GM13976 (cell line): ENCODE measurements around the gene CYP2D6.
"Not testable (repeated sequence)": the region's sequence is repeated elsewhere in the genome, so short reads cannot be mapped to it uniquely, and the experiment has no call there.

ENCODE experiments used
- DNase-seq: peaks from one replicate; pipeline ENCODE4 v3.0.0; 2012; ENCODE audit warnings: low spot score
- CTCF ChIP-seq: IDR thresholded peaks from 2 replicates; pipeline ENCODE4 v1.5.1; 2012; ENCODE audit warnings: borderline replicate concordance, mild to moderate bottlenecking; ENCODE audit not compliant: insufficient read depth; ENCODE audit errors: extremely low read depth, missing control alignments, control extremely low read depth
- in situ Hi-C: fragments of 300-500 bp; cut with MboI; formaldehyde crosslinking; loops from one replicate; pipeline ENCODE4 v1.12.0; 2022; ENCODE audit warnings: low sequenced_read_pairs, mixed read lengths, inconsistent platforms; ENCODE audit not compliant: unreplicated experiment

Gene CYP2D6

GRCh38 chr22:42142771-42143461, 12.3 kb upstream of the CYP2D6 start:
- DNase-seq, result no peak
- in situ Hi-C loops, result no loop called here
- no peak for TF ChIP-seq CTCF

DNA sequence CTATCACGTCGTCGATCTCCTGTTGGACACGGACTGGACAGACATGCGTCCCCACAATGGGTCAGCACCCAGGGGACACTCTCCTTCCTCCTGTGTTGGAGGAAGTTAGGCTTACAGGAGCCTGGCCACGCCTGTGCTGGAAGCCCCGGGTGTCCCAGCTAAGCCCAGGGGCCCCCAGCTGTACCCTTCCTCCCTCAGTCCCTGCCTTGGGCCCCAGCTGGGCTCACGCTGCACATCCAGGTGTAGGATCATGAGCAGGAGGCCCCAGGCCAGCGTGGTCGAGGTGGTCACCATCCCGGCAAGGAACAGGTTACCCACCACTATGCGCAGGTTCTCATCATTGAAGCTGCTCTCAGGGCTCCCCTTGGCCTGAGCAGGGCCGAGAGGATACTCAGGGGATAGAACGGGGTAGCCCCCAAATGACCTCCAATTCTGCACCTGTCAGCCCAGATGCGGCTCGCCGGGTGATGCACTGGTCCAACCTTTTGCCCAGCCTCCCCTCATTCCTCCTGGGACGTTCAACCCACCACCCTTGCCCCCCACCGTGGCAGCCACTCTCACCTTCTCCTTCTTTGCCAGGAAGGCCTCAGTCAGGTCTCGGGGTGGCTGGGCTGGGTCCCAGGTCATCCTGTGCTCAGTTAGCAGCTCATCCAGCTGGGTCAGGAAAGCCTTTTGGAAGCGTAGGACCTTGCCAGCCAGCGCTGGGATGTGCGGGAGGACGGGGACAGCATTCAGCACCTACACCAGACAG, 10.9 kb upstream of the CYP2D6 start:
- in situ Hi-C loops, DNase-seq: not testable (repeated sequence)

DNA sequence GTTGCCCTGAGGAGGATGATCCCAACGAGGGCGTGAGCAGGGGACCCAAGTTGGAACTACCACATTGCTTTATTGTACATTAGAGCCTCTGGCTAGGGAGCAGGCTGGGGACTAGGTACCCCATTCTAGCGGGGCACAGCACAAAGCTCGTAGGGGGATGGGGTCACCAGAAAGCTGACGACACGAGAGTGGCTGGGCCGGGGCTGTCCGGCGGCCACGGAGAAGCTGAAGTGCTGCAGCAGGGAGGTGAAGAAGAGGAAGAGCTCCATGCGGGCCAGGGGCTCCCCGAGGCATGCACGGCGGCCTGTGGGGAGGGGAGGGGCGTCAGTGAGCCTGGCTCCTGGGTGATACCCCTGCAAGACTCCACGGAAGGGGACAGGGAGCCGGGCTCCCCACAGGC, 9.5 kb upstream of the CYP2D6 start:
- DNase-seq, in situ Hi-C loops: not testable (repeated sequence)

- in situ Hi-C loops, DNase-seq: not testable (repeated sequence)
These were observed 8.9 kb upstream of the CYP2D6 start for GRCh38 chr22:42139508-42139907.

DNA sequence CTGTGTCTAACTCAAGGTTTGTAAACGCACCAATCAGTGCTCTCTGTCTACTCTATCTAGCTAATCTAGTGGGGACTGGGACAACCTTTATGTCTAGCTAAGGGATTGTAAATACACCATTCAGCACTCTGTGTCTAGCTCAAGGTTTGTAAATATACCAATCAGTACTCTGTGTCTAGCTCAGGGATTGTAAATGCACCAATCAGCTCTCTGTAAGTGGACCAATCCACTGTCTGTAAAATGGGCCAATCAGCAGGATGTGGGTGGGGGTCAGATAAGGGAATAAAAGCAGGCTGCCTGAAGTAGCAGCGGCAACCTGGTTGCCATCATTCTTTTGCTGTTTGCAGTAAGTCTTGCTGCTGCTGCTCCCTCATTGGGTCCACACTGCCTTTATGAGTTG, 8.4 kb upstream of the CYP2D6 start:
- no peak for DNase-seq
- TF ChIP-seq CTCF, result no peak
- in situ Hi-C loops, result no loop called here

DNA sequence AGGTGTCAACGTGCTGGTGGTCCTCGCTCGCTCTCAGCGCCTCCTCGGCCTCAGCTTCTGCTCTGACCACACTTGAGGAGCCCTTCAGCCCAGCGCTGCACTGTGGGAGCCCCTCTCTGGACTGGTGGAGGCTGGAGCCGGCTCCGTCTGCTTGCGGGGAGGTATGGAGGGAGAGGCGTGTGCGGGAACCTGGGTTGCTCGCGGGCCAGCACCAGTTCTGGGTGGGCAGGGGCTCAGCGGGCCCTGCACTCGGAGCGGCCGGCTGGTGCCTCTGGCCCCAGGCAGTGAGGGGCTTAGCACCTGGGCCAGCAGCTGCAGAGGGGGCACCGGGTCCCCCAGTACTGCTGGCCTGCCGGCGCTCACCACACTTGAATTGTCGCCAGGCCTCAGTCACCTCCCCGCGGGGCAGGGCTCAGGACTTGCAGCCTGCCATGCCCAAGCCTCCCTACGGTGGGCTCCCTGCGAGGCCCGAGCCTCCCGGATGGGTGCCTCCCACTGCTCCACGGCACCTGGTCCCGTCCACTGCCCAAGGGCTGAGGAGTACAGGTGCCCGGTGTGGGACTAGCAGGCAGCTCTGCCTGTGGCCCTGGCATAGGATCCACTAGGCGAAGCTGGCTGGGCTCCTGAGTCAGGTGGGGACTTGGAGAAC, 7.6 kb upstream of the CYP2D6 start:
- no peak for DNase-seq
- in situ Hi-C loops, result no loop called here
- TF ChIP-seq CTCF, result no peak

DNA sequence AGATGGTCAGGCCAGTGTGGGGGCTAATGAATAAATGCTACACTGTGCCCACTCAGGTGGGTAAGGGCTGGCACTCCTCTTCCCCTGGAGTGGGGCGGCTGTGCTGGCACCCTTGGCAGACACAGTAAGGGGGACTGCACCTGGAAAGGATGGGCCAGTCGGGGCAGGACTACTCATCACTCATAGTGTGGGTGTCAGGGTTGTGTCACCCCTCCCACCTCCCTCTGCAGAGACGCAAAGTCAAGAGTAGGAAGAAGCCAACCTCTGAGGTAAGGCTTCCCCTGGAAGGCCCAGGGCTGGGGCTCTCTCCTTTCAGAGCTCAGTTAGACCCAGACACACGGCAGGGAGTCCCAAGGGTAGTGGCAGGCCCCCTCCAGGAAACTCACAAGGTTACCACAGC, 5.1 kb upstream of the CYP2D6 start:
- in situ Hi-C loops, DNase-seq: not testable (repeated sequence)

DNA sequence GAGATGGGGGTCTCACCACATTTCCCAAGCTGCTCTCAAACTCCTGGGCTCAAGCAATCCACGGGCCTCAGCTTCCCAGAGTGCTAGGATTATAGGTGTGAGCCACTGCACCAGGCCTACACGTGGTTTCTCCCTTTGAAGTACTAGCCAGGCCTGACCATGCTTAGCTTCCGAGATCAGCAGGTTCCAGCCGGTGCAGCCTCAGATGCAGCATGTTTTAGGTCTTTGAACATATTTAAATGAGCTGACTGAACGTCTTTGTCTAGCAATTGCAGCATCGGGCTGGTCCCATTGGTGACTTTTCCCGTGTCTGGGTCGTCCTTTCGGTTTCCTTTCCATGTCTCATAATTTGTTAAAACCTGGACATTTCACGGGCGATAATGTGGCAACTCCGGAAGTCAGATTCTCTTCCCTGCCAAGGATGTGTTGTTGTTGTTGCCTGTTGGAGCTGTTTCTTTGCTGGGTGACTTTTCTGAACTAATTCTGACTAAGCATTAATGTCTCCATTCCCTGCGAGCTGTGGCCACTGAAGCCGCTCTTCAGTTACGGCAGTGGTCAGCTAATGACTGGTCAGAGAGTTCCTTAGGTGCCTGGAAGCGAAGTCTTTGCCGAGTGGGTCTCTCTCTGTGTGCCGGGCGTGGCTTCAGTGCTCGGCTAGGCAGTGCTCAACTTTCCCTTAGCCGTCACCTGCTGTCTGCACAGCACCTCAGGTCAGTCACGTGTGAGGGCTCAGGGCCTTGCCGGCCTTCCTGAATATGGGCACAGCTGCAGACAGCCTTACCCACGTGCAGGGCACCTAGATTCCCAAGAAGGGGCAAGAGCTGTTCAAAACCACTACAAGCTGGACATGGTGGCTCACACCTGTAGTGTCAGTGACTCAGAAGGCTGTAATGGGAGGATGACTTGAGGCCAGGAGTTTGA, 3.8 kb upstream of the CYP2D6 start:
- in situ Hi-C loops, result no loop called here
- no peak for DNase-seq
- TF ChIP-seq CTCF, result no peak
